SK-N-SH (cell line): ENCODE data around the gene SH3RF2. TPM values are rescaled to one million over a fixed set of nuclear protein-coding genes. Genes with fewer than 3 reads are reported as not detected.
"Not testable (repeated sequence)": the region's sequence is repeated elsewhere in the genome, so short reads cannot be mapped to it uniquely, and the experiment has no call there.

Source experiments
- CTCF ChIA-PET: fragments of 300-600, 350-600 bp; formaldehyde crosslinking; extraction: SDS; loops from one replicate; lab custom pipeline; 2021; lab: Yijun Ruan, JAX
- POLR2A ChIA-PET: fragments of 350-600 bp; sonication (Branson Sonifier 250); formaldehyde crosslinking; extraction: SDS; loops from one replicate; lab custom pipeline; 2020; ENCODE audit warnings: antibody characterized with exemption, inconsistent platforms; lab: Yijun Ruan, JAX
- DNase-seq: peaks from one replicate; pipeline ENCODE4 v3.0.0; 2012
- H2AFZ ChIP-seq: fragments of 200-600 bp; sonication (generic); 2 replicates; pipeline ENCODE4 v1.8.1; 2016; ENCODE audit warnings: antibody characterized with exemption, mild to moderate bottlenecking, low read depth
- H3F3A ChIP-seq: fragments of 200-600 bp; sonication (generic); replicated peaks from 2 replicates; pipeline ENCODE3; 2016; ENCODE audit warnings: antibody characterized with exemption, mild to moderate bottlenecking; ENCODE audit not compliant: insufficient read depth
- H3K27ac ChIP-seq, 2 experiments: fragments of 200-500 bp in 1 of 2; fragments of 200-600 bp in 1 of 2; sonication (Bioruptor generic) in 1 of 2; sonication (generic), shearing (Covaris generic) in 1 of 2; 2 replicates each; pipeline versions ENCODE4 v1.5.1 to v1.6.1; 2014 to 2016; ENCODE audit warnings: low read depth in 2 of 2, inconsistent platforms in 1 of 2, low read length in 1 of 2, mild to moderate bottlenecking in 1 of 2, mixed read lengths in 1 of 2
- H3K27me3 ChIP-seq: fragments of 200-600 bp; sonication (generic), shearing (Covaris generic); 2 replicates; pipeline ENCODE4 v1.6.1; 2016; ENCODE audit warnings: mixed run types; ENCODE audit not compliant: insufficient read depth
- H3K36me3 ChIP-seq, 2 experiments: fragments of 200-500 bp in 1 of 2; fragments of 200-600 bp in 1 of 2; sonication (Bioruptor generic) in 1 of 2; sonication (generic) in 1 of 2; replicated peaks in 1 of 2; 2 replicates each; pipeline versions ENCODE3 to v1.5.1; 2014 to 2016; ENCODE audit warnings: low read length in 1 of 2, mild to moderate bottlenecking in 1 of 2; ENCODE audit not compliant: insufficient read depth in 2 of 2, control insufficient read depth in 1 of 2
- H3K4me1 ChIP-seq, 2 experiments: fragments of 200-500 bp in 1 of 2; fragments of 200-600 bp in 1 of 2; sonication (Bioruptor generic) in 1 of 2; sonication (generic), shearing (Covaris generic) in 1 of 2; 2 replicates each; pipeline versions ENCODE4 v1.5.1 to v1.6.1; 2014 to 2016; ENCODE audit warnings: low read depth in 1 of 2, low read length in 1 of 2, mixed run types in 1 of 2; ENCODE audit not compliant: insufficient read depth in 2 of 2, control insufficient read depth in 1 of 2
- H3K4me2 ChIP-seq: fragments of 200-600 bp; sonication (generic), shearing (Covaris generic); 2 replicates; pipeline ENCODE4 v1.6.1; 2017; ENCODE audit warnings: mixed run types
- H3K4me3 ChIP-seq, 2 experiments: fragments of 200-500 bp in 1 of 2; fragments of 200-600 bp in 1 of 2; sonication (Bioruptor generic) in 1 of 2; sonication (generic), shearing (Covaris generic) in 1 of 2; 2 replicates each; pipeline versions ENCODE4 v1.5.1 to v1.8.1; 2014 to 2016; ENCODE audit warnings: low read depth in 2 of 2, inconsistent platforms in 1 of 2, low read length in 1 of 2, mild to moderate bottlenecking in 1 of 2, mixed read lengths in 1 of 2, moderate library complexity in 1 of 2
- H3K79me2 ChIP-seq: fragments of 200-600 bp; sonication (generic); 2 replicates; pipeline ENCODE4 v1.8.1; 2017; ENCODE audit warnings: mild to moderate bottlenecking; ENCODE audit not compliant: insufficient read depth
- H3K9ac ChIP-seq: fragments of 200-600 bp; sonication (generic); 2 replicates; pipeline ENCODE4 v1.6.1; 2017; ENCODE audit warnings: mixed run types
- H3K9me2 ChIP-seq: fragments of 200-600 bp; sonication (generic); 2 replicates; pipeline ENCODE4 v1.6.1; 2017; ENCODE audit warnings: mixed run types
- H3K9me3 ChIP-seq: fragments of 200-600 bp; sonication (generic); 2 replicates; pipeline ENCODE4 v1.6.1; 2017; ENCODE audit warnings: mixed run types, mild to moderate bottlenecking, moderate library complexity
- H4K20me1 ChIP-seq: fragments of 200-600 bp; sonication (generic); 2 replicates; pipeline ENCODE4 v1.6.1; 2017; ENCODE audit warnings: mild to moderate bottlenecking, mixed run types; ENCODE audit not compliant: insufficient read depth
- CTCF ChIP-seq: fragments of 200-600 bp; sonication (generic); IDR thresholded peaks from 2 replicates; pipeline ENCODE4 v1.6.1; 2017; ENCODE audit warnings: antibody characterized with exemption, mild to moderate bottlenecking, moderate library complexity
- ELF1 ChIP-seq: IDR thresholded peaks from 2 replicates; pipeline ENCODE4 v1.4.0; 2012
- EZH2phosphoT487 ChIP-seq: fragments of 200-600 bp; sonication (generic); IDR thresholded peaks from 2 replicates; pipeline ENCODE4 v1.6.1; 2017; ENCODE audit warnings: low read depth, mixed run types, mild to moderate bottlenecking, antibody characterized with exemption, moderate library complexity, borderline replicate concordance
- PBX3 ChIP-seq: IDR thresholded peaks from 2 replicates; pipeline ENCODE4; 2012
- RAD21 ChIP-seq: IDR thresholded peaks from 2 replicates; pipeline ENCODE4 v1.6.1; 2012; ENCODE audit warnings: mild to moderate bottlenecking, low read length
- RCOR1 ChIP-seq: fragments of 150-350 bp; IDR thresholded peaks from 2 replicates; pipeline ENCODE4 v1.6.1; 2017; ENCODE audit warnings: antibody characterized with exemption, low read length
- RFX5 ChIP-seq: IDR thresholded peaks from 2 replicates; pipeline ENCODE4 v1.6.1; 2012; ENCODE audit warnings: mild to moderate bottlenecking, improper control_type of control experiment, low read length
- SMC3 ChIP-seq: IDR thresholded peaks from 2 replicates; pipeline ENCODE4 v1.6.1; 2012; ENCODE audit warnings: low read depth, low read length, improper control_type of control experiment
- TAF1 ChIP-seq: IDR thresholded peaks from 2 replicates; pipeline ENCODE4 v1.6.1; 2012; ENCODE audit warnings: low read depth, mild to moderate bottlenecking, low read length, moderate library complexity, borderline replicate concordance
- WGBS: methylation state at CpG from one replicate; pipeline ENCODE4 v1.1.6; 2017; ENCODE audit warnings: low lambda C conversion rate; 5-methylcytosine and 5-hydroxymethylcytosine counted together
- polyA plus RNA-seq, 3 experiments: library from polyadenylated mRNA; depleted of rRNA; stranded (reverse); fragments of >200 nt; gene quantifications; 2 replicates each; pipeline ENCODE4 v1.2.3, GENCODE V29; 2012

SH3RF2 gene
- polyA plus RNA-seq, 1 of the 3 experiments (the other 2 are of a cell fraction): 0.87 TPM

GRCh38 chr5:145887976-145888574 lies 48.3 kb upstream of the SH3RF2 start:
- H3K9me2 ChIP-seq: no peaks in the 10 kb centered on the region
- no peaks in the 10 kb centered on the region for H3K27me3 ChIP-seq
- no peak overlapping the region for H3K4me2 ChIP-seq
- TF ChIP-seq CTCF: peak; percentile 71
- no peak for TF ChIP-seq ELF1
- peak; percentile 57 for TF ChIP-seq SMC3
- TF ChIP-seq RAD21: peak; percentile 55
- no peak for TF ChIP-seq RFX5
- no peak for TF ChIP-seq EZH2phosphoT487
- 79% methylated on average over 5 of the region's 5 CpGs for WGBS
- peak; percentile 33 for DNase-seq
- no peaks in the 10 kb centered on the region for H4K20me1 ChIP-seq
- ChIA-PET CTCF (interaction anchor here (0.8 to 3.2 kb wide), 15 partner anchors 10 to 1684 kb away, joined by 3 to 11 read pairs (median 3); partner anchors contain the start of gene GRXCR2), POLR2A (interaction anchor here (0.7 kb wide), 1 partner anchor 111 kb away, joined by 3 read pairs; no protein-coding TSS in a partner anchor)
- H3K27ac ChIP-seq: no peak overlapping the region
- no peaks in the 10 kb centered on the region for H3F3A ChIP-seq
- no peak overlapping the region for H3K9ac ChIP-seq
- H3K79me2 ChIP-seq: no peaks in the 10 kb centered on the region; the same call in 1 of the 2 replicates
- no peaks in the 10 kb centered on the region for H3K9me3 ChIP-seq
- no peak overlapping the region for H3K4me3 ChIP-seq
- no peaks in the 10 kb centered on the region for H3K36me3 ChIP-seq
- no peaks in the 10 kb centered on the region for H3K4me1 ChIP-seq
- no peak overlapping the region for H2AFZ ChIP-seq

GRCh38 chr5:145889611-145890010 lies 46.8 kb upstream of the SH3RF2 start:
- Histone ChIP-seq H3F3A (no peaks in the 10 kb centered on the region), H3K9me2 (no peaks in the 10 kb centered on the region), H2AFZ (no peak overlapping the region), H4K20me1 (no peaks in the 10 kb centered on the region), H3K79me2 (no peaks in the 10 kb centered on the region; the same call in 1 of the 2 replicates), H3K27me3 (no peaks in the 10 kb centered on the region), H3K9me3 (no peaks in the 10 kb centered on the region), H3K27ac (no peak overlapping the region), H3K9ac (no peak overlapping the region), H3K4me2 (no peak overlapping the region), H3K4me3 (no peak overlapping the region), H3K4me1 (no peaks in the 10 kb centered on the region), H3K36me3 (no peaks in the 10 kb centered on the region)
- no peak for DNase-seq
- 71% methylated on average over 2 of the region's 2 CpGs for WGBS
- ChIA-PET POLR2A (no interaction called here), CTCF (interaction anchor here (1.1 kb wide), 1 partner anchor 19 kb away, joined by 4 read pairs; no protein-coding TSS in a partner anchor)
- TF ChIP-seq PBX3 (no peak), RCOR1 (no peak), TAF1 (no peak)

GRCh38 chr5:145891378-145891777 lies 45.0 kb upstream of the SH3RF2 start:
- H3K27ac ChIP-seq, H3K4me2 ChIP-seq, H4K20me1 ChIP-seq, DNase-seq, H3F3A ChIP-seq, CTCF ChIA-PET, H3K4me1 ChIP-seq, H3K4me3 ChIP-seq, H3K9me3 ChIP-seq, H3K9ac ChIP-seq, H3K79me2 ChIP-seq, H3K27me3 ChIP-seq, H3K9me2 ChIP-seq, H3K36me3 ChIP-seq, H2AFZ ChIP-seq, POLR2A ChIA-PET: not testable (repeated sequence)
- 60% methylated on average over 1 of the region's 10 CpGs for WGBS
